T-helper 17 cell (primary cell): ENCODE results near the gene N4BP3. TPM values are rescaled to one million over a fixed set of nuclear protein-coding genes. Genes with fewer than 3 reads are reported as not detected.

ENCODE experiments used
- ATAC-seq: fragments of 150-1000 bp; cut with Tn5 transposase; 2 replicates; pipeline ENCODE4 v1.10.0; 2021; ENCODE audit warnings: mild to moderate bottlenecking, moderate library complexity
- DNase-seq, 3 donors: peaks; one replicate each; pipeline versions ENCODE4 v3.0.0 to v3.0.0-alpha.2; 2020 to 2021
- H3K9me3 ChIP-seq: one replicate; pipeline ENCODE4 v1.7.0; 2013; ENCODE audit warnings: low read length, mild to moderate bottlenecking; ENCODE audit not compliant: control insufficient read depth, poor library complexity, severe bottlenecking
- H3K27ac Mint-ChIP-seq: one replicate; pipeline ENCODE4 v1.8.0; 2022; ENCODE audit warnings: mild to moderate bottlenecking, moderate library complexity, mixed read lengths
- H3K27me3 Mint-ChIP-seq: one replicate; pipeline ENCODE4 v1.8.0; 2022; ENCODE audit warnings: mixed read lengths
- H3K36me3 Mint-ChIP-seq: one replicate; pipeline ENCODE4 v1.8.0; 2022; ENCODE audit warnings: low read depth, mixed read lengths
- H3K4me1 Mint-ChIP-seq: one replicate; pipeline ENCODE4 v1.8.0; 2022; ENCODE audit warnings: mild to moderate bottlenecking, mixed read lengths
- H3K4me3 Mint-ChIP-seq: one replicate; pipeline ENCODE4 v1.8.0; 2022; ENCODE audit warnings: mild to moderate bottlenecking, moderate library complexity, mixed read lengths
- total RNA-seq, 4 donors: library from RNA in 2 of 4; stranded (reverse) in 2 of 4; gene quantifications; one replicate each; pipeline ENCODE4 v1.2.3 and lab custom pipeline; 2022 to 2026

N4BP3 gene
- total RNA-seq, 2 donors from 2014 or later = 8.5 to 9.0 TPM

- peak; percentile 99 for ATAC-seq
- DNase-seq = peak; percentile 93 to 97 (median 94)
- peak within 1 kb of the TSS; percentile 88 for H3K27ac Mint-ChIP-seq
- peaks cover 16% of the 10 kb centered on the region for H3K4me1 Mint-ChIP-seq
- no peaks in the 10 kb centered on the region for H3K36me3 Mint-ChIP-seq
- no peaks in the 10 kb centered on the region for H3K27me3 Mint-ChIP-seq
- H3K4me3 Mint-ChIP-seq = peak within 1 kb of the TSS; percentile 97
- no peaks in the 10 kb centered on the region for H3K9me3 ChIP-seq
These were observed 40.4 kb downstream of the N4BP3 start, which contains the start of gene NHP2 for GRCh38 chr5:178153530-178154340. Gene NHP2 (minus strand): TSS chr5:178153885. CDS start chr5:178153817, 68 bp downstream.

DNA sequence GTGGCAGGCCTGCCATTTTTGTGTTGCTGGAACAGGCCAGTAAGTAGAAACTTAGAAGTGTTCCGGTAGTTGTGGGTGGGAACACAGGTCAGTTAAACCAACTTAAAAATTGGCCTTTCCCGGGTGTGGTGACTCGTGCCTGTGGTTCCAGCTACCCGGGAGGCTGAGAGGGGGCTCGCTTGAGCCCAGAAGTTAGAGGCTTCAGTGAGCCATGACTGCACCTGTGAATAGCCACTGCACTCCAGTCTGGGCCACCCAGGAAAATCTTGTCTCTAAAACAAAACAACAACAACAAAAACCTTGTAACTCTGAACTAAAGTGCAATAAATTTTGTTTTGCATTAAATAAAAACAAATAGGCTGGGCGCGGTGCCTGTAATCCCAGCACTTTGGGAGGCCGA lies 41.7 kb downstream of the N4BP3 start:
- Mint-ChIP-seq H3K36me3 (no peaks in the 10 kb centered on the region), H3K4me1 (peaks cover 16% of the 10 kb centered on the region), H3K27me3 (no peaks in the 10 kb centered on the region), H3K4me3 (no peak overlapping the region), H3K27ac (no peak overlapping the region)
- no peaks in the 10 kb centered on the region for H3K9me3 ChIP-seq
- ATAC-seq (no peak), DNase-seq (no peak)

GRCh38 chr5:178160176-178160575 lies 46.8 kb downstream of the N4BP3 start:
- ATAC-seq (no peak), DNase-seq (no peak)
- H3K4me1 Mint-ChIP-seq = peaks cover 8% of the 10 kb centered on the region
- H3K4me3 Mint-ChIP-seq = no peak overlapping the region
- H3K36me3 Mint-ChIP-seq = no peaks in the 10 kb centered on the region
- H3K27me3 Mint-ChIP-seq = peaks cover 22% of the 10 kb centered on the region
- no peak overlapping the region for H3K27ac Mint-ChIP-seq
- H3K9me3 ChIP-seq = no peaks in the 10 kb centered on the region

- no peaks in the 10 kb centered on the region for H3K9me3 ChIP-seq
- DNase-seq (no peak), ATAC-seq (no peak)
- Mint-ChIP-seq H3K36me3 (no peaks in the 10 kb centered on the region), H3K4me1 (peaks cover 10% of the 10 kb centered on the region), H3K27ac (peak overlapping the region; percentile 34), H3K27me3 (peaks cover 22% of the 10 kb centered on the region), H3K4me3 (no peak overlapping the region)
These were observed 49.1 kb downstream of the N4BP3 start for GRCh38 chr5:178162481-178162880.

DNA sequence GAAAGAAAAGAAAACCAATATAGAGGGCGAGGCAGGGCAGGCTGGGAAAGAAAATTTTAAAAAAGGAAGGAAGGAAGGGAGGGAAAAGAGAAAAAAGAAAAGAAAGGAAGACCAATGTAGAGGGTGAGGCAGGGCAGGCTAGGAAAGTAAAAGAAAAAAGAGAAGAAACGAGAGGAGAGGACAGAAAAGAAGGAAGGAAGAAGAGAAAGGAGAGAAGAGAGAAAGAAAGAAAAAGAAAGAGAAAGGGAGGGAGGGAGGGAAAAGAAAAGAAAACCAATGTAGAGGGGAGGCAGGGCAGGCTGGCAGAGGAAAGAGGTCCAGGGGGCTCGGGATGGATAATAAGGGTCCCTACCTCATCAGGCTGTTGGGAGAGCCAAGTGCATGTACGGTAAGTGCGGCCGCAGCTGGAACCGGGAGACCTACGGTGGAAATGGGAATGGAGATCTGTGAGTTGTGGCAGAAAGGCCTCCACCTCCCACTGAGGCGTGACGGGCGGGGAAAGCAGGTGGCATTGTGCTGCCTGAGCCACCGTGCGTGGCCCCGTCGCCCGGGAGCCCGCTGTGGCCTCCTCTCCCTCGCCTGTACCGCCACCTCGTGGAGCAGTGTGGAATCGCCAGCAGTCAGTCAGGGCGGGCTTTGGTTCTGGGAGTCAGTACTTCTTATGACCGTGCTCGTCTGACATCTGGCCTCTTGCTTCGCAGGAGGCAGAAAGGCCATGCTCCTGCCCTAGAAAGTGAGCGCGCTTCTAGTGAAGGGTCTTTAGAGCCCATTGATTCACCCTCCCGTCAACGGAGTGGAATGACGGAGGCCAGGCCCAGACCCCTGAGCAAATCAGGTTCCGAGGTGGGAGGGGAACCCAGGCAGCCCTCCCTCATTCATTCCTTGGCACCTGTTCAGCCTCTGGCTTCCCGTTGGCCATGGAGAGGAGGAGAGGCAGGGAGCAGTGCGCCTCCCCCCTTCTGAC lies 50.7 kb downstream of the N4BP3 start:
- H3K27ac Mint-ChIP-seq = no peak overlapping the region
- H3K4me3 Mint-ChIP-seq = peak overlapping the region; percentile 61
- H3K4me1 Mint-ChIP-seq = peaks cover 10% of the 10 kb centered on the region

DNA sequence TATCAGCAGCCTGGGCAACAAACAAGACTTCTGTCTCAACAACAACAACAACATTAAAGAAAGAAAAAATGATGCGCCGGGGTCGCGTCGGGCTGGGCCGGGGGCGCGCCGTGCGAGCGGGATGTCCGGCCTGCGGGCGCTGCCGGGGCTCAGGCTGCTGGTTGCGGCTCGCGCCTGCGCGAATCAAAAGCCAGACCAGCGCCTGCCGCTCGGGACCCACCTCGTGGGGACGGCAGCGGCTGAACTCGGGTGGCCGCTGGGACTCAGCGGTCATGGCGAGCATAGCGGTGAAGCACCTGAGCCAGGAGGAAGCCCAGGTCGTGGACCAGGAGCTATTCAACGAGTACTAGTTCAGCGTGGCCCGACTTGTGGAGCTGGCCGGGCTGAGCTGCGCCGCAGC lies 52.2 kb downstream of the N4BP3 start:
- Mint-ChIP-seq H3K4me1 (peaks cover 10% of the 10 kb centered on the region), H3K4me3 (no peak overlapping the region), H3K27me3 (peaks cover 31% of the 10 kb centered on the region), H3K36me3 (no peaks in the 10 kb centered on the region), H3K27ac (no peak overlapping the region)
- H3K9me3 ChIP-seq = no peaks in the 10 kb centered on the region
- DNase-seq = no peak
- ATAC-seq = no peak

More for the DNA sequence above, 50.7 kb downstream of the N4BP3 start:
- Mint-ChIP-seq H3K36me3 (no peaks in the 10 kb centered on the region), H3K27me3 (peaks cover 25% of the 10 kb centered on the region)
- DNase-seq (peak; percentile 81 to 97 (median 83)), ATAC-seq (peak; percentile 100)
- H3K9me3 ChIP-seq = no peaks in the 10 kb centered on the region

- DNase-seq (no peak), ATAC-seq (no peak)
- no peak overlapping the region for H3K4me3 Mint-ChIP-seq
- H3K27me3 Mint-ChIP-seq = peaks cover 9% of the 10 kb centered on the region
- no peak overlapping the region for H3K27ac Mint-ChIP-seq
- peaks cover 2% of the 10 kb centered on the region for H3K4me1 Mint-ChIP-seq
- no peaks in the 10 kb centered on the region for H3K9me3 ChIP-seq
- no peaks in the 10 kb centered on the region for H3K36me3 Mint-ChIP-seq
These were observed 57.1 kb downstream of the N4BP3 start for GRCh38 chr5:178170455-178170854.

GRCh38 chr5:178174456-178174855 lies 61.1 kb downstream of the N4BP3 start:
- Mint-ChIP-seq H3K36me3 (peaks cover 2% of the 10 kb centered on the region), H3K27ac (no peak overlapping the region), H3K27me3 (peaks cover 15% of the 10 kb centered on the region), H3K4me3 (no peak overlapping the region), H3K4me1 (no peaks in the 10 kb centered on the region)
- no peak for DNase-seq
- H3K9me3 ChIP-seq = no peaks in the 10 kb centered on the region
- ATAC-seq = no peak

Other genes with a start within 250 kb of the N4BP3 start
- gene PROP1, start 117.3 kb upstream of the N4BP3 start, total RNA-seq = not detected
- gene RMND5B, start 17.5 kb downstream of the N4BP3 start, total RNA-seq = 10 to 100 TPM; 14.7 to 15.3 TPM
- 10 to 100 TPM; 62.2 to 62.4 TPM for gene NHP2, start 40.4 kb downstream of the N4BP3 start, total RNA-seq
- gene GMCL2, start 73.8 kb downstream of the N4BP3 start, total RNA-seq = not detected
- 10 to 100 TPM; 89.5 to 90.5 TPM for gene HNRNPAB, start 91.0 kb downstream of the N4BP3 start, total RNA-seq
- gene PHYKPL, start 119.3 kb downstream of the N4BP3 start, total RNA-seq = 100 to 1,000 TPM in 1 of 2 donors, 10 to 100 TPM in 1; 86.9 to 107 TPM